T-helper 17 cell (primary cell): Measurements from ENCODE around the gene SPHK2. TPM values are rescaled to one million over a fixed set of nuclear protein-coding genes. Genes with fewer than 3 reads are reported as not detected.

ENCODE experiments used
- ATAC-seq: fragments of 150-1000 bp; cut with Tn5 transposase; 2 replicates; pipeline ENCODE4 v1.10.0; 2021; ENCODE audit warnings: mild to moderate bottlenecking, moderate library complexity
- DNase-seq, 3 donors: peaks; one replicate each; pipeline versions ENCODE4 v3.0.0 to v3.0.0-alpha.2; 2020 to 2021
- H3K9me3 ChIP-seq: one replicate; pipeline ENCODE4 v1.7.0; 2013; ENCODE audit warnings: low read length, mild to moderate bottlenecking; ENCODE audit not compliant: control insufficient read depth, poor library complexity, severe bottlenecking
- H3K27ac Mint-ChIP-seq: one replicate; pipeline ENCODE4 v1.8.0; 2022; ENCODE audit warnings: mild to moderate bottlenecking, moderate library complexity, mixed read lengths
- H3K27me3 Mint-ChIP-seq: one replicate; pipeline ENCODE4 v1.8.0; 2022; ENCODE audit warnings: mixed read lengths
- H3K36me3 Mint-ChIP-seq: one replicate; pipeline ENCODE4 v1.8.0; 2022; ENCODE audit warnings: low read depth, mixed read lengths
- H3K4me1 Mint-ChIP-seq: one replicate; pipeline ENCODE4 v1.8.0; 2022; ENCODE audit warnings: mild to moderate bottlenecking, mixed read lengths
- H3K4me3 Mint-ChIP-seq: one replicate; pipeline ENCODE4 v1.8.0; 2022; ENCODE audit warnings: mild to moderate bottlenecking, moderate library complexity, mixed read lengths
- total RNA-seq, 4 donors: library from RNA in 2 of 4; stranded (reverse) in 2 of 4; gene quantifications; one replicate each; pipeline ENCODE4 v1.2.3 and lab custom pipeline; 2022 to 2026

Gene SPHK2
- total RNA-seq, 2 donors from 2014 or later: 11.9 to 12.6 TPM

GRCh38 chr19:48639483-48640375 lies 20.4 kb downstream of the SPHK2 start:
- Mint-ChIP-seq H3K4me3 (peak overlapping the region; percentile 52), H3K27ac (peak overlapping the region; percentile 97), H3K27me3 (no peaks in the 10 kb centered on the region), H3K36me3 (peaks cover 3% of the 10 kb centered on the region), H3K4me1 (peaks cover 33% of the 10 kb centered on the region)
- no peak for ATAC-seq
- DNase-seq: no peak
- no peaks in the 10 kb centered on the region for H3K9me3 ChIP-seq

GRCh38 chr19:48641850-48642249 lies 22.5 kb downstream of the SPHK2 start:
- H3K4me3 Mint-ChIP-seq: no peak overlapping the region
- ATAC-seq (no peak), DNase-seq (no peak)
- no peaks in the 10 kb centered on the region for H3K9me3 ChIP-seq
- no peaks in the 10 kb centered on the region for H3K36me3 Mint-ChIP-seq
- no peak overlapping the region for H3K27ac Mint-ChIP-seq
- no peaks in the 10 kb centered on the region for H3K27me3 Mint-ChIP-seq
- peaks cover 41% of the 10 kb centered on the region for H3K4me1 Mint-ChIP-seq

GRCh38 chr19:48642862-48643261 lies 23.6 kb downstream of the SPHK2 start:
- Mint-ChIP-seq H3K27me3 (no peaks in the 10 kb centered on the region), H3K27ac (peak overlapping the region; percentile 41), H3K36me3 (no peaks in the 10 kb centered on the region), H3K4me3 (no peak overlapping the region), H3K4me1 (peaks cover 39% of the 10 kb centered on the region)
- DNase-seq (no peak), ATAC-seq (no peak)
- H3K9me3 ChIP-seq: no peaks in the 10 kb centered on the region

- Mint-ChIP-seq H3K27me3 (no peaks in the 10 kb centered on the region), H3K27ac (peak overlapping the region; percentile 95), H3K4me3 (peak overlapping the region; percentile 98), H3K36me3 (no peaks in the 10 kb centered on the region), H3K4me1 (peaks cover 32% of the 10 kb centered on the region)
- H3K9me3 ChIP-seq: no peaks in the 10 kb centered on the region
- DNase-seq (no peak), ATAC-seq (no peak)
Observed at GRCh38 chr19:48644355-48644754, 25.0 kb downstream of the SPHK2 start.

GRCh38 chr19:48644839-48645619 lies 25.7 kb downstream of the SPHK2 start:
- no peaks in the 10 kb centered on the region for H3K9me3 ChIP-seq
- Mint-ChIP-seq H3K36me3 (no peaks in the 10 kb centered on the region), H3K27me3 (no peaks in the 10 kb centered on the region), H3K4me1 (peaks cover 32% of the 10 kb centered on the region), H3K4me3 (peak overlapping the region; percentile 98), H3K27ac (peak overlapping the region; percentile 95)
- DNase-seq (peak; percentile 51 to 62 (median 58)), ATAC-seq (peak; percentile 70)

GRCh38 chr19:48645620-48646000 lies 26.3 kb downstream of the SPHK2 start:
- H3K27me3 Mint-ChIP-seq: no peaks in the 10 kb centered on the region
- H3K4me1 Mint-ChIP-seq: peaks cover 31% of the 10 kb centered on the region
- ATAC-seq: no peak
- peak overlapping the region; percentile 98 for H3K4me3 Mint-ChIP-seq
- H3K36me3 Mint-ChIP-seq: no peaks in the 10 kb centered on the region
- DNase-seq: no peak
- no peaks in the 10 kb centered on the region for H3K9me3 ChIP-seq
- H3K27ac Mint-ChIP-seq: peak overlapping the region; percentile 95

GRCh38 chr19:48646001-48646721 lies 26.9 kb downstream of the SPHK2 start, which contains the start of gene CA11:
Gene CA11, minus strand, starts transcription at chr19:48646187. Its CDS starts 555 bp downstream, at chr19:48645632.
- H3K4me1 Mint-ChIP-seq: peaks cover 33% of the 10 kb centered on the region
- peak within 1 kb of the TSS; percentile 98 for H3K4me3 Mint-ChIP-seq
- no peaks in the 10 kb centered on the region for H3K36me3 Mint-ChIP-seq
- peak; percentile 86 for ATAC-seq
- no peaks in the 10 kb centered on the region for H3K9me3 ChIP-seq
- peak within 1 kb of the TSS; percentile 95 for H3K27ac Mint-ChIP-seq
- no peaks in the 10 kb centered on the region for H3K27me3 Mint-ChIP-seq
- DNase-seq: peak; percentile 86 to 95 (median 89)

GRCh38 chr19:48646722-48647216 lies 27.5 kb downstream of the SPHK2 start:
- no peaks in the 10 kb centered on the region for H3K27me3 Mint-ChIP-seq
- ATAC-seq (no peak), DNase-seq (no peak)
- peak overlapping the region; percentile 95 for H3K27ac Mint-ChIP-seq
- H3K9me3 ChIP-seq: no peaks in the 10 kb centered on the region
- H3K4me3 Mint-ChIP-seq: peak overlapping the region; percentile 98
- H3K36me3 Mint-ChIP-seq: no peaks in the 10 kb centered on the region
- H3K4me1 Mint-ChIP-seq: peaks cover 33% of the 10 kb centered on the region

GRCh38 chr19:48648134-48648533 lies 28.8 kb downstream of the SPHK2 start:
- no peak for ATAC-seq
- no peaks in the 10 kb centered on the region for H3K9me3 ChIP-seq
- peaks cover 31% of the 10 kb centered on the region for H3K4me1 Mint-ChIP-seq
- H3K36me3 Mint-ChIP-seq: no peaks in the 10 kb centered on the region
- H3K27me3 Mint-ChIP-seq: no peaks in the 10 kb centered on the region
- peak overlapping the region; percentile 95 for H3K27ac Mint-ChIP-seq
- no peak for DNase-seq
- H3K4me3 Mint-ChIP-seq: peak overlapping the region; percentile 68

GRCh38 chr19:48650974-48651682 lies 31.8 kb downstream of the SPHK2 start:
- ATAC-seq (no peak), DNase-seq (no peak)
- H3K4me3 Mint-ChIP-seq: no peak overlapping the region
- H3K9me3 ChIP-seq: no peaks in the 10 kb centered on the region
- H3K27ac Mint-ChIP-seq: peak overlapping the region; percentile 53
- no peaks in the 10 kb centered on the region for H3K36me3 Mint-ChIP-seq
- peaks cover 24% of the 10 kb centered on the region for H3K4me1 Mint-ChIP-seq
- H3K27me3 Mint-ChIP-seq: no peaks in the 10 kb centered on the region

- H3K27ac Mint-ChIP-seq: peak overlapping the region; percentile 53
Observed at GRCh38 chr19:48651683-48652048, 32.4 kb downstream of the SPHK2 start.

GRCh38 chr19:48654299-48655059 lies 35.2 kb downstream of the SPHK2 start:
- Mint-ChIP-seq H3K27me3 (no peaks in the 10 kb centered on the region), H3K27ac (no peak overlapping the region), H3K4me1 (peaks cover 16% of the 10 kb centered on the region), H3K4me3 (no peak overlapping the region), H3K36me3 (no peaks in the 10 kb centered on the region)
- DNase-seq (no peak), ATAC-seq (no peak)
- no peaks in the 10 kb centered on the region for H3K9me3 ChIP-seq

More at GRCh38 chr19:48651683-48652048, 32.4 kb downstream of the SPHK2 start:
- H3K4me3 Mint-ChIP-seq: no peak overlapping the region
- no peaks in the 10 kb centered on the region for H3K27me3 Mint-ChIP-seq
- ATAC-seq: no peak
- H3K4me1 Mint-ChIP-seq: peaks cover 22% of the 10 kb centered on the region
- DNase-seq: no peak
- no peaks in the 10 kb centered on the region for H3K9me3 ChIP-seq
- no peaks in the 10 kb centered on the region for H3K36me3 Mint-ChIP-seq
